Measurements from ENCODE around the gene GDF7. TPM values are rescaled to one million over a fixed set of nuclear protein-coding genes. Genes with fewer than 3 reads are reported as not detected.

Gene GDF7
- total and polyA plus RNA-seq, 2 donors from 2014 or later = 1.8 to 12.5 TPM

DNA sequence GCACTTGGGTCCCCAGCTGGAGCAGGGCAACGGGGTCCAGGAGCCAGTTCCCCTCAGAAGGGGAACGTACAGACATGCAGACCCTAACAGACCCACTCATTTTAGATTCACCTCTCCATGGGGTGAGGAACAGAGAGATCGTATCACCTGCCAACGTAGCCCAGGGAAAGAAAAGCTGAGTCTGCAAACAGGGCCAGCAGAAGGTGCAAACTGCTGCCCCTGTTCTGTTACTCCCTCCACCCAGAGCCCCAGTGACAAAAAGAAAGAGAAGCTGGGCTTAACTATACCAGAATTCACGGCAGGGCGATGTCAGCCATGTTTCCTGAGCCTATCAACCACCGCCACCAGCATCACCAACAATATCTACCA is 15.2 kb upstream of the GDF7 start:
- intact Hi-C loops (cut with DNase I) = no loop called here
- peak overlapping the region in 2 of 3 donors; percentile 18 to 94 for H3K9ac ChIP-seq (ENCODE audit: low read length in 3 of 3)
- peak overlapping the region; percentile 71 to 84 for H3K27ac ChIP-seq (ENCODE audit: low read depth in 2 of 2, low read length in 2 of 2)

DNA sequence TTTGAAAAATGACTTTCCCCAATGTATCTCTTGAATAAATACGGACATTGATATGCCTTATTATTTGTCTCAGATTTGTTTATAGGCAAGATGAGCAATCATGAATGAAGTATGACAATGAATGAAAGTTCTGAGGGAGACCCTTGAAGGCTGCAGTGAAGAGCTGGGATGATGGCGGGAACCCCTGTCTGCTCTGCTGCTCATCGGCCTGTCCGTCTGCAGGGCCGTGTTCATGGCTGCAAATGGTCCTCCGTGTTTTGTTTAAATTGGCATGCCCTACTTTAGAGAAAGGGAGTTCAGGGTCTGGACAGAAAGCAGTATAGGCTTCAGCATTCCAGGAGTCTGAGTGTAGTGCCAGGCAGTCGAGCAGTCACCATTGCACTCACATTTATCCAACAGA is 14.8 kb upstream of the GDF7 start:
- Histone ChIP-seq H3K27me3 (ENCODE audit: control insufficient read depth, insufficient read depth, low read length) (no peaks in the 10 kb centered on the region), H3K27ac (ENCODE audit: low read depth in 2 of 2, low read length in 2 of 2) (no peak overlapping the region), H3K4me1 (ENCODE audit: control insufficient read depth in 2 of 3, insufficient read depth in 2 of 3, low read depth in 1 of 3, low read length in 3 of 3) (peaks cover 2 to 27% (median 23%) of the 10 kb centered on the region in 3 donors), H3K9me3 (ENCODE audit: control insufficient read depth in 2 of 3, insufficient read depth in 1 of 3, low read length in 3 of 3) (no peaks in the 10 kb centered on the region), H3K9ac (ENCODE audit: low read length in 3 of 3) (no peak overlapping the region), H3K36me3 (ENCODE audit: control insufficient read depth in 2 of 3, insufficient read depth in 3 of 3, low read length in 3 of 3) (no peaks in the 10 kb centered on the region), H3K4me3 (ENCODE audit: low read length in 3 of 3) (no peak overlapping the region)
- DNase-seq (peak in 1 of 5 donors; percentile 17), FAIRE-seq (no peak)
- TF ChIP-seq, protein P1, sequence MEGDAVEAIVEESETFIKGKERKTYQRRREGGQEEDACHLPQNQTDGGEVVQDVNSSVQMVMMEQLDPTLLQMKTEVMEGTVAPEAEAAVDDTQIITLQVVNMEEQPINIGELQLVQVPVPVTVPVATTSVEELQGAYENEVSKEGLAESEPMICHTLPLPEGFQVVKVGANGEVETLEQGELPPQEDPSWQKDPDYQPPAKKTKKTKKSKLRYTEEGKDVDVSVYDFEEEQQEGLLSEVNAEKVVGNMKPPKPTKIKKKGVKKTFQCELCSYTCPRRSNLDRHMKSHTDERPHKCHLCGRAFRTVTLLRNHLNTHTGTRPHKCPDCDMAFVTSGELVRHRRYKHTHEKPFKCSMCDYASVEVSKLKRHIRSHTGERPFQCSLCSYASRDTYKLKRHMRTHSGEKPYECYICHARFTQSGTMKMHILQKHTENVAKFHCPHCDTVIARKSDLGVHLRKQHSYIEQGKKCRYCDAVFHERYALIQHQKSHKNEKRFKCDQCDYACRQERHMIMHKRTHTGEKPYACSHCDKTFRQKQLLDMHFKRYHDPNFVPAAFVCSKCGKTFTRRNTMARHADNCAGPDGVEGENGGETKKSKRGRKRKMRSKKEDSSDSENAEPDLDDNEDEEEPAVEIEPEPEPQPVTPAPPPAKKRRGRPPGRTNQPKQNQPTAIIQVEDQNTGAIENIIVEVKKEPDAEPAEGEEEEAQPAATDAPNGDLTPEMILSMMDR (IDR thresholded peaks at IDR 0.05; ENCODE audit: borderline replicate concordance, extremely low read depth, insufficient read depth) = no peak
- intact Hi-C loops (cut with DNase I) = no loop called here

More for the DNA sequence above, 15.2 kb upstream of the GDF7 start:
- Histone ChIP-seq H3K36me3 (ENCODE audit: control insufficient read depth in 2 of 3, insufficient read depth in 3 of 3, low read length in 3 of 3) (no peaks in the 10 kb centered on the region), H3K4me3 (ENCODE audit: low read length in 3 of 3) (peak overlapping the region in 1 of 3 donors; percentile 91), H3K9me3 (ENCODE audit: control insufficient read depth in 2 of 3, insufficient read depth in 1 of 3, low read length in 3 of 3) (no peaks in the 10 kb centered on the region), H3K27me3 (ENCODE audit: control insufficient read depth, insufficient read depth, low read length) (no peaks in the 10 kb centered on the region), H3K4me1 (ENCODE audit: control insufficient read depth in 2 of 3, insufficient read depth in 2 of 3, low read depth in 1 of 3, low read length in 3 of 3) (peaks cover 2 to 27% (median 23%) of the 10 kb centered on the region in 3 donors)
- TF ChIP-seq, protein P1 (IDR thresholded peaks at IDR 0.05; ENCODE audit: borderline replicate concordance, extremely low read depth, insufficient read depth) = no peak
- no peak for FAIRE-seq
- DNase-seq = no peak

DNA sequence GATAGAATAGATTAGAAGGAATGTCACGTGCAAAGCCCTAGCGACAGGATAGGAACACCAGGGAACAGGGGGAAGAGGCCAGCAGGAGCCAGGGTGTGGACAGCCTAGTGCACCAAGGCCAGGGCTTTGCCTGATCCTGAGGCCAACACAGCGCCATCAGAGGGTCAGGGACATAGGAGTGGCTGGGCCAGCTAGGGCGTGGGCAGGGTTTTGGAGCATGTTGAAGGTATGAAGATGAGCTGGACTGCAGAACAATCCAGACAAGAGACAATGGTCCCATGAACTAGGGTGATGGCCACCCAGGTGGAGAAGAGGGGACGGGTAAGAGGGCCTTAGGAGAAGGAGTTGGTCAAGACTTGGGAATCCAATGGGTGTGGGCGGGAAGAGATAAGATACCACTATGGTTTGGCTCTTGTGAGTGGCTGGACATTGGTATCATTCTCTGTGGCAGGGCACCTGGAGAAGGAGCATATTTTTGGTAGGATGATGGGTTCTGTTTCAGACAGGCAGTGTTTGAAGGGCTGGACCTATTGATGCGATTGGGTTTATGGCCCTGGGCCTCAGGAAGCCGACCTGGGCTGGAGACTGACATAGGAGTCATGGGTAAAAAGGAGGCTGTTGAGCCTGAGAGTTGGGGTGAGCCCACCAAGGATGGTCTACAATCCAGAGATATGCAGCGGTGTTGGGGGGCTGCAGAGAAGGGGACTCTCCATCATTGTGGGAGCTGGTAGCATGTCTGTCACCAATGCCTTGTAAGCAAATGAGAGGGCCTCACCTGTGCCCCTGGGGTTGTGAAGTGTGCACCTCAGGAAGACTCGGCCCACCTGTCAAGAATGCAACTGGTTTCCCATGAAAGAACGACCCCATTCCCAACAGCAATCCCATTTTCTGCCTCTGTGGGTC is 14.0 kb upstream of the GDF7 start:
- Histone ChIP-seq H3K27ac (ENCODE audit: low read depth in 2 of 2, low read length in 2 of 2) (no peak overlapping the region), H3K4me3 (ENCODE audit: low read length in 3 of 3) (no peak overlapping the region), H3K9ac (ENCODE audit: low read length in 3 of 3) (no peak overlapping the region), H3K9me3 (ENCODE audit: control insufficient read depth in 2 of 3, insufficient read depth in 1 of 3, low read length in 3 of 3) (no peaks in the 10 kb centered on the region), H3K36me3 (ENCODE audit: control insufficient read depth in 2 of 3, insufficient read depth in 3 of 3, low read length in 3 of 3) (no peaks in the 10 kb centered on the region), H3K27me3 (ENCODE audit: control insufficient read depth, insufficient read depth, low read length) (no peaks in the 10 kb centered on the region), H3K4me1 (ENCODE audit: control insufficient read depth in 2 of 3, insufficient read depth in 2 of 3, low read depth in 1 of 3, low read length in 3 of 3) (peaks cover 2 to 24% (median 23%) of the 10 kb centered on the region in 3 donors)
- intact Hi-C loops (cut with DNase I) = no loop called here
- FAIRE-seq (no peak), DNase-seq (peak in 1 of 5 donors; percentile 70)
- TF ChIP-seq, protein P1 (IDR thresholded peaks at IDR 0.05; ENCODE audit: borderline replicate concordance, extremely low read depth, insufficient read depth) = no peak

Measured in kidney (tissue), 14 donors.